ENCODE data around the gene SFTPD.

The SFTPD gene

GRCh38 chr10:79979310-79979975, 30.5 kb upstream of the SFTPD start:
- H3K9me3 Mint-ChIP-seq (ENCODE audit: low read depth), result no peaks in the 10 kb centered on the region
- peaks cover 8% of the 10 kb centered on the region for H3K4me1 Mint-ChIP-seq (ENCODE audit: low read depth)
- H3K4me3 Mint-ChIP-seq, result no peak overlapping the region
- peaks cover 31% of the 10 kb centered on the region for H3K27me3 Mint-ChIP-seq
- H3K27ac Mint-ChIP-seq, result no peak overlapping the region
- peaks cover 3% of the 10 kb centered on the region for H3K36me3 Mint-ChIP-seq

GRCh38 chr10:79976999-79977398, 28.1 kb upstream of the SFTPD start:
- H3K4me3 Mint-ChIP-seq, result no peak overlapping the region
- peaks cover 3% of the 10 kb centered on the region for H3K36me3 Mint-ChIP-seq
- peaks cover 5% of the 10 kb centered on the region for H3K4me1 Mint-ChIP-seq (ENCODE audit: low read depth)
- H3K27me3 Mint-ChIP-seq, result peaks cover 33% of the 10 kb centered on the region
- no peak overlapping the region for H3K27ac Mint-ChIP-seq
- H3K9me3 Mint-ChIP-seq (ENCODE audit: low read depth), result no peaks in the 10 kb centered on the region

- H3K36me3 Mint-ChIP-seq, result peaks cover 2% of the 10 kb centered on the region
Observed at GRCh38 chr10:79970062-79970461, 21.2 kb upstream of the SFTPD start.

GRCh38 chr10:79947787-79948424, 999 bp downstream of the SFTPD start:
- no peaks in the 10 kb centered on the region for H3K4me1 Mint-ChIP-seq (ENCODE audit: low read depth)

More at GRCh38 chr10:79970062-79970461, 21.2 kb upstream of the SFTPD start:
- H3K9me3 Mint-ChIP-seq (ENCODE audit: low read depth), result peaks cover 9% of the 10 kb centered on the region
- H3K4me3 Mint-ChIP-seq, result no peak overlapping the region
- peaks cover 16% of the 10 kb centered on the region for H3K27me3 Mint-ChIP-seq
- H3K27ac Mint-ChIP-seq, result no peak overlapping the region
- H3K4me1 Mint-ChIP-seq (ENCODE audit: low read depth), result no peaks in the 10 kb centered on the region

GRCh38 chr10:79947083-79947415, 1.9 kb downstream of the SFTPD start:
- H3K27me3 Mint-ChIP-seq, result no peaks in the 10 kb centered on the region
- no peak overlapping the region for H3K4me3 Mint-ChIP-seq
- H3K4me1 Mint-ChIP-seq (ENCODE audit: low read depth), result no peaks in the 10 kb centered on the region
- peaks cover 3% of the 10 kb centered on the region for H3K9me3 Mint-ChIP-seq (ENCODE audit: low read depth)
- no peak overlapping the region for H3K27ac Mint-ChIP-seq
- H3K36me3 Mint-ChIP-seq, result peaks cover 2% of the 10 kb centered on the region

More at GRCh38 chr10:79947787-79948424, 999 bp downstream of the SFTPD start:
- Mint-ChIP-seq H3K27ac (no peak overlapping the region), H3K9me3 (ENCODE audit: low read depth) (peaks cover 3% of the 10 kb centered on the region), H3K4me3 (no peak overlapping the region), H3K27me3 (no peaks in the 10 kb centered on the region), H3K36me3 (peaks cover 2% of the 10 kb centered on the region)

GRCh38 chr10:79946271-79947082, 2.4 kb downstream of the SFTPD start:
- Mint-ChIP-seq H3K9me3 (ENCODE audit: low read depth) (peaks cover 3% of the 10 kb centered on the region), H3K27me3 (no peaks in the 10 kb centered on the region), H3K27ac (no peak overlapping the region)

GRCh38 chr10:79944428-79945395, 4.2 kb downstream of the SFTPD start:
- H3K4me3 Mint-ChIP-seq, result no peak overlapping the region
- no peaks in the 10 kb centered on the region for H3K27me3 Mint-ChIP-seq
- no peaks in the 10 kb centered on the region for H3K36me3 Mint-ChIP-seq
- no peaks in the 10 kb centered on the region for H3K4me1 Mint-ChIP-seq (ENCODE audit: low read depth)
- H3K27ac Mint-ChIP-seq, result no peak overlapping the region
- H3K9me3 Mint-ChIP-seq (ENCODE audit: low read depth), result no peaks in the 10 kb centered on the region

More at GRCh38 chr10:79946271-79947082, 2.4 kb downstream of the SFTPD start:
- H3K4me3 Mint-ChIP-seq, result no peak overlapping the region
- H3K4me1 Mint-ChIP-seq (ENCODE audit: low read depth), result no peaks in the 10 kb centered on the region
- H3K36me3 Mint-ChIP-seq, result peaks cover 2% of the 10 kb centered on the region

- no peaks in the 10 kb centered on the region for H3K36me3 Mint-ChIP-seq
- H3K27me3 Mint-ChIP-seq, result no peaks in the 10 kb centered on the region
- H3K27ac Mint-ChIP-seq, result no peak overlapping the region
- H3K4me1 Mint-ChIP-seq (ENCODE audit: low read depth), result peaks cover 7% of the 10 kb centered on the region
- H3K4me3 Mint-ChIP-seq, result no peak overlapping the region
- no peaks in the 10 kb centered on the region for H3K9me3 Mint-ChIP-seq (ENCODE audit: low read depth)
Observed at GRCh38 chr10:79943871-79944270, 5.0 kb downstream of the SFTPD start.

- Mint-ChIP-seq H3K4me3 (no peak overlapping the region), H3K36me3 (no peaks in the 10 kb centered on the region), H3K4me1 (ENCODE audit: low read depth) (peaks cover 14% of the 10 kb centered on the region), H3K9me3 (ENCODE audit: low read depth) (no peaks in the 10 kb centered on the region), H3K27ac (no peak overlapping the region), H3K27me3 (no peaks in the 10 kb centered on the region)
Observed at GRCh38 chr10:79942261-79943185, 6.4 kb downstream of the SFTPD start.

- no peaks in the 10 kb centered on the region for H3K27me3 Mint-ChIP-seq
- H3K4me1 Mint-ChIP-seq (ENCODE audit: low read depth), result peaks cover 14% of the 10 kb centered on the region
- no peak overlapping the region for H3K4me3 Mint-ChIP-seq
Observed at GRCh38 chr10:79941585-79942210, 7.2 kb downstream of the SFTPD start.

GRCh38 chr10:79941146-79941545, 7.8 kb downstream of the SFTPD start:
- Mint-ChIP-seq H3K4me3 (no peak overlapping the region), H3K4me1 (ENCODE audit: low read depth) (peaks cover 14% of the 10 kb centered on the region), H3K27ac (no peak overlapping the region), H3K36me3 (no peaks in the 10 kb centered on the region), H3K9me3 (ENCODE audit: low read depth) (no peaks in the 10 kb centered on the region), H3K27me3 (no peaks in the 10 kb centered on the region)

More at GRCh38 chr10:79941585-79942210, 7.2 kb downstream of the SFTPD start:
- no peaks in the 10 kb centered on the region for H3K9me3 Mint-ChIP-seq (ENCODE audit: low read depth)
- no peak overlapping the region for H3K27ac Mint-ChIP-seq
- no peaks in the 10 kb centered on the region for H3K36me3 Mint-ChIP-seq

- no peaks in the 10 kb centered on the region for H3K9me3 Mint-ChIP-seq (ENCODE audit: low read depth)
- no peak overlapping the region for H3K4me3 Mint-ChIP-seq
- no peak overlapping the region for H3K27ac Mint-ChIP-seq
- H3K4me1 Mint-ChIP-seq (ENCODE audit: low read depth), result peaks cover 14% of the 10 kb centered on the region
- H3K27me3 Mint-ChIP-seq, result no peaks in the 10 kb centered on the region
- H3K36me3 Mint-ChIP-seq, result no peaks in the 10 kb centered on the region
Observed at GRCh38 chr10:79940431-79940830, 8.5 kb downstream of the SFTPD start.

- H3K36me3 Mint-ChIP-seq, result no peaks in the 10 kb centered on the region
Observed at GRCh38 chr10:79939969-79940368, 8.9 kb downstream of the SFTPD start.

More at GRCh38 chr10:79939969-79940368, 8.9 kb downstream of the SFTPD start:
- Mint-ChIP-seq H3K9me3 (ENCODE audit: low read depth) (no peaks in the 10 kb centered on the region), H3K27me3 (no peaks in the 10 kb centered on the region), H3K4me3 (no peak overlapping the region), H3K4me1 (ENCODE audit: low read depth) (peaks cover 14% of the 10 kb centered on the region), H3K27ac (no peak overlapping the region)
